Prostate gland (tissue), 2 donors: Measurements from ENCODE around the gene FILIP1. TPM values are rescaled to one million over a fixed set of nuclear protein-coding genes. Genes with fewer than 3 reads are reported as not detected.
"Not testable (repeated sequence)": the region's sequence is repeated elsewhere in the genome, so short reads cannot be mapped to it uniquely, and the experiment has no call there.

Experiments used
- DNase-seq: peaks from one replicate; pipeline ENCODE4 v3.0.0-alpha.2; 2019; ENCODE audit warnings: low spot score
- H3K27ac ChIP-seq, 2 donors: fragments of 200-600 bp; sonication (generic); 2 replicates each; pipeline ENCODE4 v1.5.1; 2017 to 2019
- H3K27me3 ChIP-seq: fragments of 200-600 bp; sonication (generic); replicated peaks from 2 replicates; pipeline ENCODE4 v1.5.1; 2019; ENCODE audit not compliant: insufficient read depth
- H3K36me3 ChIP-seq, 2 donors: fragments of 200-600 bp; sonication (generic); 1 replicate in 1 of 2; 2 replicates in 1 of 2; pipeline versions ENCODE4 v1.5.1 to v1.8.1; 2017 to 2019
- H3K4me1 ChIP-seq: fragments of 200-600 bp; sonication (generic); replicated peaks from 2 replicates; pipeline ENCODE4 v1.5.1; 2019
- H3K4me3 ChIP-seq, 2 donors: fragments of 200-600 bp; sonication (generic); 2 replicates each; pipeline ENCODE4 v1.5.1; 2017 to 2019
- H3K9me3 ChIP-seq: fragments of 200-600 bp; sonication (generic); 2 replicates; pipeline ENCODE4 v1.5.1; 2017
- CTCF ChIP-seq, 4 experiments: fragments of 200-600 bp in 2 of 4; fragments of 450-650 bp in 2 of 4; sonication (generic) in 2 of 4; IDR thresholded peaks; 1 replicate in 3 of 4; 2 replicates in 1 of 4; pipeline ENCODE4 v1.5.1; 2016 to 2019; ENCODE audit warnings: antibody characterized with exemption in 4 of 4, mild to moderate bottlenecking in 2 of 4, moderate library complexity in 2 of 4
- POLR2A ChIP-seq: fragments of 450-650 bp; IDR thresholded peaks from one replicate; pipeline ENCODE4 v1.6.1; 2016; ENCODE audit warnings: antibody characterized with exemption, mild to moderate bottlenecking
- POLR2AphosphoS5 ChIP-seq: sonication (generic); formaldehyde crosslinking; IDR thresholded peaks from one replicate; pipeline ENCODE4 v1.6.1; 2017; ENCODE audit warnings: antibody characterized with exemption
- WGBS: methylation state at CpG from one replicate; pipeline ENCODE4 v1.1.5; 2018; 5-methylcytosine and 5-hydroxymethylcytosine counted together
- intact Hi-C: fragments of 100-400 bp; cut with DNase I; formaldehyde crosslinking; loops from one replicate; pipeline ENCODE4 v1.14.2; 2022
- total RNA-seq, 2 donors: library from RNA; depleted of rRNA; stranded (reverse); fragments of >200 nt; gene quantifications; one replicate each; pipeline ENCODE4 v1.1.0, GENCODE V29; 2016

Gene FILIP1
- total RNA-seq, 2 donors from 2014 or later: 2.1 to 3.3 TPM

- no peak for DNase-seq
- Histone ChIP-seq H3K27me3 (no peaks in the 10 kb centered on the region), H3K9me3 (no peaks in the 10 kb centered on the region), H3K4me3 (no peak overlapping the region), H3K27ac (no peak overlapping the region), H3K4me1 (no peaks in the 10 kb centered on the region), H3K36me3 (no peaks in the 10 kb centered on the region)
- TF ChIP-seq POLR2AphosphoS5 (no peak), POLR2A (no peak), CTCF (IDR thresholded peaks at IDR 0.05) (no peak)
- WGBS: 69% methylated on average over 2 of the region's 2 CpGs
- intact Hi-C loops: no loop called here
Observed at GRCh38 chr6:75444899-75445298, 48.7 kb downstream of the FILIP1 start.

GRCh38 chr6:75441883-75442282 lies 51.7 kb downstream of the FILIP1 start:
- DNase-seq, H3K9me3 ChIP-seq, H3K27me3 ChIP-seq, intact Hi-C loops, H3K4me1 ChIP-seq, H3K27ac ChIP-seq, H3K4me3 ChIP-seq, H3K36me3 ChIP-seq: not testable (repeated sequence)
- 87% methylated on average over 3 of the region's 29 CpGs for WGBS

- H3K36me3 ChIP-seq, H3K27ac ChIP-seq, DNase-seq, H3K9me3 ChIP-seq, H3K4me3 ChIP-seq, intact Hi-C loops, H3K4me1 ChIP-seq, H3K27me3 ChIP-seq: not testable (repeated sequence)
- 92% methylated on average over 9 of the region's 33 CpGs for WGBS
Observed at GRCh38 chr6:75441479-75441878, 52.1 kb downstream of the FILIP1 start.

GRCh38 chr6:75438442-75439116 lies 55.0 kb downstream of the FILIP1 start:
- no peak overlapping the region for H3K27ac ChIP-seq

GRCh38 chr6:75438013-75438431 lies 55.6 kb downstream of the FILIP1 start:
- no peaks in the 10 kb centered on the region for H3K4me1 ChIP-seq
- H3K27me3 ChIP-seq: no peaks in the 10 kb centered on the region
- no peak for TF ChIP-seq CTCF (IDR thresholded peaks at IDR 0.05)
- no peak for TF ChIP-seq POLR2AphosphoS5
- TF ChIP-seq POLR2A: no peak
- no peaks in the 10 kb centered on the region for H3K36me3 ChIP-seq
- no peak for DNase-seq
- no peak overlapping the region for H3K4me3 ChIP-seq
- H3K9me3 ChIP-seq: no peaks in the 10 kb centered on the region
- 92% methylated on average over 1 of the region's 1 CpG for WGBS
- H3K27ac ChIP-seq: no peak overlapping the region
- intact Hi-C loops: no loop called here

More at GRCh38 chr6:75438442-75439116, 55.0 kb downstream of the FILIP1 start:
- DNase-seq: no peak
- intact Hi-C loops: no loop called here
- Histone ChIP-seq H3K4me1 (no peaks in the 10 kb centered on the region), H3K27me3 (no peaks in the 10 kb centered on the region), H3K36me3 (no peaks in the 10 kb centered on the region), H3K9me3 (no peaks in the 10 kb centered on the region), H3K4me3 (no peak overlapping the region)
- TF ChIP-seq POLR2AphosphoS5: no peak
- no peak for TF ChIP-seq POLR2A
- TF ChIP-seq CTCF (IDR thresholded peaks at IDR 0.05): no peak
- 78% methylated on average over 2 of the region's 2 CpGs for WGBS

- no peak overlapping the region for H3K4me3 ChIP-seq
- H3K4me1 ChIP-seq: no peaks in the 10 kb centered on the region
- TF ChIP-seq POLR2AphosphoS5: no peak
- TF ChIP-seq POLR2A: no peak
- TF ChIP-seq CTCF (IDR thresholded peaks at IDR 0.05): no peak
- no peak for DNase-seq
- intact Hi-C loops: no loop called here
- no peaks in the 10 kb centered on the region for H3K36me3 ChIP-seq
- H3K27ac ChIP-seq: no peak overlapping the region
- WGBS: 65% methylated on average over 3 of the region's 3 CpGs
- H3K27me3 ChIP-seq: no peaks in the 10 kb centered on the region
- no peaks in the 10 kb centered on the region for H3K9me3 ChIP-seq
Observed at GRCh38 chr6:75437421-75437891, 56.1 kb downstream of the FILIP1 start.
